HEK293 (cell line): ENCODE data around the gene MYLK2.

Source experiments
- ATF2 ChIP-seq: fragments of 450-650 bp; formaldehyde crosslinking; IDR thresholded peaks from 2 replicates; pipeline ENCODE4 v1.5.1; 2016; ENCODE audit warnings: missing biosample characterization, missing genetic modification characterization, low read depth
- CTCF ChIP-seq: fragments of 450-650 bp; formaldehyde crosslinking; IDR thresholded peaks from 2 replicates; pipeline ENCODE4 v1.5.1; 2016; ENCODE audit warnings: missing biosample characterization, missing genetic modification characterization
- PBX3 ChIP-seq: sonication (generic); formaldehyde crosslinking; IDR thresholded peaks from 2 replicates; pipeline ENCODE4 v1.8.1; 2022; ENCODE audit warnings: mild to moderate bottlenecking, moderate library complexity, missing genetic modification reagents
- REPIN1 ChIP-seq: fragments of 450-650 bp; formaldehyde crosslinking; IDR thresholded peaks from 2 replicates; pipeline ENCODE4 v1.5.1; 2017; ENCODE audit warnings: missing biosample characterization, missing genetic modification characterization, low read depth
- REST ChIP-seq: fragments of 450-650 bp; formaldehyde crosslinking; IDR thresholded peaks from 2 replicates; pipeline ENCODE4 v1.5.1; 2016; ENCODE audit warnings: missing biosample characterization, missing genetic modification characterization
- ZBTB11 ChIP-seq: fragments of 450-650 bp; formaldehyde crosslinking; conservative IDR thresholded peaks from 2 replicates; pipeline ENCODE4 v1.5.1; 2016; ENCODE audit warnings: low read depth, missing biosample characterization, missing genetic modification characterization
- ZBTB26 ChIP-seq: fragments of 450-650 bp; formaldehyde crosslinking; optimal IDR thresholded peaks from 2 replicates; pipeline ENCODE3; 2016; ENCODE audit warnings: missing biosample characterization, mild to moderate bottlenecking, missing genetic modification characterization
- ZNF121 ChIP-seq: fragments of 450-650 bp; formaldehyde crosslinking; IDR thresholded peaks from 2 replicates; pipeline ENCODE4 v1.5.1; 2016; ENCODE audit warnings: missing biosample characterization, missing genetic modification characterization
- ZNF292 ChIP-seq: fragments of 450-650 bp; formaldehyde crosslinking; IDR thresholded peaks from 2 replicates; pipeline ENCODE4 v1.5.1; 2016; ENCODE audit warnings: low read depth, missing biosample characterization, missing genetic modification characterization, borderline replicate concordance
- ZNF311 ChIP-seq: fragments of 450-650 bp; formaldehyde crosslinking; IDR thresholded peaks from 2 replicates; pipeline ENCODE4 v1.5.1; 2017; ENCODE audit warnings: missing biosample characterization, missing genetic modification characterization, borderline replicate concordance
- ZNF404 ChIP-seq: fragments of 450-650 bp; formaldehyde crosslinking; IDR thresholded peaks from 2 replicates; pipeline ENCODE4 v1.5.1; 2017; ENCODE audit warnings: missing biosample characterization, missing genetic modification characterization
- ZNF768 ChIP-seq: fragments of 450-650 bp; formaldehyde crosslinking; IDR thresholded peaks from 2 replicates; pipeline ENCODE4 v1.5.1; 2018; ENCODE audit warnings: missing biosample characterization, mild to moderate bottlenecking, missing genetic modification characterization
- TF ChIP-seq, protein P1 (sequence below): fragments of 450-650 bp; formaldehyde crosslinking; IDR thresholded peaks from 2 replicates; pipeline ENCODE4 v1.5.1; 2016; ENCODE audit warnings: missing biosample characterization, missing genetic modification characterization

DNA sequence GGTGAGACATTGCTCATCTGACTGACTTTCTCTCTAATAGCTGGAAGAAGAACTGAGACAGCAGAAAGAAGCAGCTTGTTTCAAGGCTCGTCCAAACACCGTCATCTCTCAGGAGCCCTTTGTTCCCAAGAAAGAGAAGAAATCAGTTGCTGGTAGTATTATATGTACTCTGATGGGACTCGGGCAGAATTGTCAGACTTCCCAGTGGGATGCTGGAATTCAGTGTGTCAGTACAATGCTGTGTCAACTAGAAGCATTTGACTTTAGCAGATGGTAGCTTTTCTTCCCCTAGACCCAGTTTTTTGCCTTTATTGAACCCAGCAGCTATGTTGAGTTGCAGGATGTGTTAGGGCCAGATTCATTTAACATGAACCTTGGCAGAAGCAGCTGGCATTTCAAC, 21.8 kb upstream of the MYLK2 start:
- TF ChIP-seq ZBTB11 (tag by site-specific recombination) (no peak), ZNF768 (tag by site-specific recombination) (no peak), ZNF121 (tag by site-specific recombination) (no peak), PBX3 (CRISPR knock-in tag) (no peak), CTCF (tag by site-specific recombination) (no peak), REPIN1 (tag by site-specific recombination) (no peak), ATF2 (tag by site-specific recombination) (no peak), REST (tag by site-specific recombination) (no peak), ZNF292 (tag by site-specific recombination) (no peak), ZBTB26 (tag by site-specific recombination) (no peak), ZNF404 (tag by site-specific recombination) (no peak), ZNF311 (tag by site-specific recombination) (no peak)
- TF ChIP-seq, protein P1, sequence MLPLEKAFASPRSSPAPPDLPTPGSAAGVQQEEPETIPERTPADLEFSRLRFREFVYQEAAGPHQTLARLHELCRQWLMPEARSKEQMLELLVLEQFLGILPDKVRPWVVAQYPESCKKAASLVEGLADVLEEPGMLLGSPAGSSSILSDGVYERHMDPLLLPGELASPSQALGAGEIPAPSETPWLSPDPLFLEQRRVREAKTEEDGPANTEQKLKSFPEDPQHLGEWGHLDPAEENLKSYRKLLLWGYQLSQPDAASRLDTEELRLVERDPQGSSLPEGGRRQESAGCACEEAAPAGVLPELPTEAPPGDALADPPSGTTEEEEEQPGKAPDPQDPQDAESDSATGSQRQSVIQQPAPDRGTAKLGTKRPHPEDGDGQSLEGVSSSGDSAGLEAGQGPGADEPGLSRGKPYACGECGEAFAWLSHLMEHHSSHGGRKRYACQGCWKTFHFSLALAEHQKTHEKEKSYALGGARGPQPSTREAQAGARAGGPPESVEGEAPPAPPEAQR, result no peak
